Osteoblast (primary cell): ENCODE measurements around the gene HHLA2. TPM values are rescaled to one million over a fixed set of nuclear protein-coding genes. Genes with fewer than 3 reads are reported as not detected.
A peak's percentile ranks its signal among the peaks of the same experiment; 100 is the strongest.

Source experiments
- DNase-seq: peaks from one replicate; pipeline ENCODE4 v3.0.0; 2011; ENCODE audit warnings: low spot score, mixed read lengths; ENCODE audit not compliant: insufficient read length; ENCODE audit errors: missing footprints
- H2AFZ ChIP-seq: 2 replicates; pipeline ENCODE4 v1.6.0; 2011; ENCODE audit warnings: mild to moderate bottlenecking, low read length
- H3K27ac ChIP-seq: 2 replicates; pipeline ENCODE4 v1.5.1; 2011; ENCODE audit warnings: mild to moderate bottlenecking, low read depth, low read length, moderate library complexity
- H3K27me3 ChIP-seq: 2 replicates; pipeline ENCODE4 v1.6.0; 2012; ENCODE audit warnings: mild to moderate bottlenecking, control low read depth, inconsistent platforms, low read length, moderate library complexity; ENCODE audit not compliant: insufficient read depth
- H3K36me3 ChIP-seq: 2 replicates; pipeline ENCODE4 v1.5.1; 2011; ENCODE audit warnings: mild to moderate bottlenecking, low read length, control low read depth, moderate library complexity; ENCODE audit not compliant: insufficient read depth
- H3K4me1 ChIP-seq: 2 replicates; pipeline ENCODE4 v1.5.1; 2011; ENCODE audit warnings: mild to moderate bottlenecking, low read length, control low read depth, moderate library complexity; ENCODE audit not compliant: insufficient read depth
- H3K4me2 ChIP-seq: 2 replicates; pipeline ENCODE4 v1.6.0; 2011; ENCODE audit warnings: mild to moderate bottlenecking, low read length; ENCODE audit not compliant: insufficient read depth
- H3K4me3 ChIP-seq: fragments of 200-600 bp; sonication (generic); 3 replicates; pipeline ENCODE4 v1.5.1; 2012; ENCODE audit warnings: mild to moderate bottlenecking, low read length, inconsistent platforms; ENCODE audit not compliant: insufficient read depth
- H3K79me2 ChIP-seq: 2 replicates; pipeline ENCODE4 v1.6.0; 2012; ENCODE audit warnings: mild to moderate bottlenecking, low read length, control low read depth, inconsistent platforms; ENCODE audit not compliant: insufficient read depth
- H3K9me3 ChIP-seq: 2 replicates; pipeline ENCODE4 v1.5.1; 2011; ENCODE audit warnings: low read depth, low read length, control low read depth
- H4K20me1 ChIP-seq: 2 replicates; pipeline ENCODE4 v1.6.0; 2012; ENCODE audit warnings: mild to moderate bottlenecking, low read length, control low read depth; ENCODE audit not compliant: insufficient read depth
- total RNA-seq: library from RNA; depleted of rRNA; stranded (reverse); fragments of >200 nt; gene quantifications from 2 replicates; pipeline ENCODE4 v1.2.3, GENCODE V29; 2012
- TF ChIP-seq, protein P1 (sequence below): IDR thresholded peaks from 2 replicates; pipeline ENCODE4 v1.5.1; 2011; ENCODE audit warnings: mild to moderate bottlenecking, low read depth, low read length, moderate library complexity; ENCODE audit errors: extremely low read depth

The HHLA2 gene
- total RNA-seq, 1 donor, result not detected

- Histone ChIP-seq H2AFZ (no peak overlapping the region), H3K4me2 (no peak overlapping the region), H3K4me1 (peaks cover 25% of the 10 kb centered on the region), H3K9me3 (no peaks in the 10 kb centered on the region), H3K4me3 (no peak overlapping the region), H3K36me3 (no peaks in the 10 kb centered on the region), H3K79me2 (no peaks in the 10 kb centered on the region), H4K20me1 (no peaks in the 10 kb centered on the region), H3K27ac (no peak overlapping the region), H3K27me3 (peaks cover 43% of the 10 kb centered on the region)
- TF ChIP-seq, protein P1, sequence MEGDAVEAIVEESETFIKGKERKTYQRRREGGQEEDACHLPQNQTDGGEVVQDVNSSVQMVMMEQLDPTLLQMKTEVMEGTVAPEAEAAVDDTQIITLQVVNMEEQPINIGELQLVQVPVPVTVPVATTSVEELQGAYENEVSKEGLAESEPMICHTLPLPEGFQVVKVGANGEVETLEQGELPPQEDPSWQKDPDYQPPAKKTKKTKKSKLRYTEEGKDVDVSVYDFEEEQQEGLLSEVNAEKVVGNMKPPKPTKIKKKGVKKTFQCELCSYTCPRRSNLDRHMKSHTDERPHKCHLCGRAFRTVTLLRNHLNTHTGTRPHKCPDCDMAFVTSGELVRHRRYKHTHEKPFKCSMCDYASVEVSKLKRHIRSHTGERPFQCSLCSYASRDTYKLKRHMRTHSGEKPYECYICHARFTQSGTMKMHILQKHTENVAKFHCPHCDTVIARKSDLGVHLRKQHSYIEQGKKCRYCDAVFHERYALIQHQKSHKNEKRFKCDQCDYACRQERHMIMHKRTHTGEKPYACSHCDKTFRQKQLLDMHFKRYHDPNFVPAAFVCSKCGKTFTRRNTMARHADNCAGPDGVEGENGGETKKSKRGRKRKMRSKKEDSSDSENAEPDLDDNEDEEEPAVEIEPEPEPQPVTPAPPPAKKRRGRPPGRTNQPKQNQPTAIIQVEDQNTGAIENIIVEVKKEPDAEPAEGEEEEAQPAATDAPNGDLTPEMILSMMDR, result no peak
- peak; percentile 22 for DNase-seq
These were observed 95.7 kb downstream of the HHLA2 start for GRCh38 chr3:108391917-108392593.

GRCh38 chr3:108393128-108393900, 97.0 kb downstream of the HHLA2 start:
- no peak overlapping the region for H3K4me3 ChIP-seq
- no peaks in the 10 kb centered on the region for H3K79me2 ChIP-seq
- no peak overlapping the region for H3K4me2 ChIP-seq
- H3K4me1 ChIP-seq, result peaks cover 20% of the 10 kb centered on the region
- TF ChIP-seq, protein P1, result no peak
- no peak overlapping the region for H2AFZ ChIP-seq
- H3K9me3 ChIP-seq, result no peaks in the 10 kb centered on the region
- no peak for DNase-seq
- H3K36me3 ChIP-seq, result no peaks in the 10 kb centered on the region
- H3K27ac ChIP-seq, result no peak overlapping the region
- no peaks in the 10 kb centered on the region for H4K20me1 ChIP-seq
- H3K27me3 ChIP-seq, result peaks cover 37% of the 10 kb centered on the region

DNA sequence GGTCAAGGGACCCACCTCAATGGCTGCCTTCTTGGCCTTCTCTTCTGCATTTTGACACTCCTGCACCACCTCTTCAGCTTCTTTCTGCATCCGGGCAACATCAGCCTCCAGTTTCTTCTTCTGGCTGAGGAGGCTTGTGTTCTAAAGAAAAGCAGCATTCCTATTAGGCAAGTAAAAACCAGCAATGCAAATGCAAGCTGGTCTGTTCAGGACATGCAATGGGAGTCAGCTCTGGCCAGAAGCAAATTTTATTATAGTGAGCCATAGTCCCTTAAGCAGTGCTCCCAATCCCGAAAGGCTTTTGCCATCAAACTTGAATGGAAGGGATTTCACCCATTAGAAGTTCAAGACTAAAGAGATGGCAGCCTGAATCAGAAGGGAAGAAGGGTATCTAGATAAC, 97.7 kb downstream of the HHLA2 start:
- no peak overlapping the region for H3K27ac ChIP-seq
- no peaks in the 10 kb centered on the region for H4K20me1 ChIP-seq
- H3K27me3 ChIP-seq, result peaks cover 43% of the 10 kb centered on the region
- H3K4me2 ChIP-seq, result no peak overlapping the region
- H3K4me3 ChIP-seq, result no peak overlapping the region
- TF ChIP-seq, protein P1, result no peak
- peak; percentile 56 for DNase-seq
- H3K4me1 ChIP-seq, result peaks cover 14% of the 10 kb centered on the region
- no peaks in the 10 kb centered on the region for H3K36me3 ChIP-seq
- no peaks in the 10 kb centered on the region for H3K79me2 ChIP-seq
- H3K9me3 ChIP-seq, result no peaks in the 10 kb centered on the region
- H2AFZ ChIP-seq, result no peak overlapping the region

- no peaks in the 10 kb centered on the region for H3K79me2 ChIP-seq
- no peak overlapping the region for H3K4me3 ChIP-seq
- TF ChIP-seq, protein P1, result no peak
- H3K4me1 ChIP-seq, result peaks cover 11% of the 10 kb centered on the region
- H3K27ac ChIP-seq, result no peak overlapping the region
- H3K9me3 ChIP-seq, result no peaks in the 10 kb centered on the region
- DNase-seq, result no peak
- no peak overlapping the region for H3K4me2 ChIP-seq
- no peak overlapping the region for H2AFZ ChIP-seq
- no peaks in the 10 kb centered on the region for H3K36me3 ChIP-seq
- H3K27me3 ChIP-seq, result peaks cover 40% of the 10 kb centered on the region
- H4K20me1 ChIP-seq, result no peaks in the 10 kb centered on the region
These were observed 98.2 kb downstream of the HHLA2 start for GRCh38 chr3:108394563-108394962.
